GM18907 (cell line): ENCODE measurements around the gene PLXNA4.

Experiments
- ATAC-seq: cut with Tn5 transposase; IDR thresholded peaks from one replicate; pipeline ENCODE4 v1.9.1; 2021; ENCODE audit warnings: mild to moderate bottlenecking, moderate library complexity; ENCODE audit not compliant: unreplicated experiment

Gene PLXNA4

DNA sequence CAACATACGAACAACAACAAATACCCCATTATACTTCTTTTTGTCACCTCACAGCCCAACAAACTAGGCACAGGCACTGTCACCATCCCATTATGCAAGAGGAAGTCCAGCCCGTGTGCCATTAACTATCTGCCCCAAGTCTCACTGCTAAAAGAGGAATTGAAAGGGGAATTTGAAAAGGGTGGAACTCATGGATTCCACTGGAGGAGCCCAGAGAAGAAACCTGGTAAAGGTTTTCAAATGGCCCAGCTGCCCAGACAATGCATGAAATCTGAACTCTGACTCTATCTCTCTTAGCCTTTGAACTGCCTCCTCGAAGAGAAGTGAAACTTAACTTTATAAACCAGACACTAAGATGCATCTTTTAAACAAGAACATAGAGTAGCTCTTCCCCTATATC lies 130.0 kb downstream of the PLXNA4 start:
- ATAC-seq, result no peak

DNA sequence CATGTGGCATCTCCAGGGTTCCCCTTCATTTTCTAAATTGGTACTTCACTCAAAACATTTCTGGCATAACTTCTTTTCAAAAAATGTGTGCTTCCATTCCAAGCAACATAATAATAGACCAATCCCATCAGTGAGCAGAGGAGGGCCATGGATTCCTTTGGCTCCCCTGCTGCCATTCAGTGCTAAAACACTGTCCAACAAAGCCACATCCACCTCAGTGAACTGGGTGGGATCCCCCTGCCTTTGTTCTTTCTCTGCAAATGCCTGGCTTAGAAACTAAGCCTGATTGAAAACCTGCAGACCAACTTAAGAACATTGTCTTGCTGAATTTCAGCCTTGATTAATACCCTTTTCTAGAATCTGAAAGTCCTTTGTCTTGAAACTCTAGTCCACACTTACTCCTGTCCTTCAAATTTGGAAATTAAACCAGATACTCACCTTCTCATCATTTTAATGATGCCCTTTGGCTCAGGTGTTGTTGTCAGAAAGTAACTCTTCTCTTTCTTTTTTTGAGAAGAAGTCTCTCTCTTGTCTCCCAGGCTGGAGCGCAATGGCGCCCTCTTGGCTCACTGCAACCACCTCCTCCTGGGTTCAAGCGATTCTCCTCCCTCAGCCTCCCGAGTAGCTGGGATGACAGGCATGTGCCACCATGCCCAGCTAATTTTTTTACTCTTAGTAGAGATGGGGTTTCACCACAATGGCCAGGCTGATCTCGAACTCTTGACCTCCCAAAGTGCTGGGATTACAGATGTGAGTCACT lies 132.3 kb downstream of the PLXNA4 start:
- no peak for ATAC-seq

DNA sequence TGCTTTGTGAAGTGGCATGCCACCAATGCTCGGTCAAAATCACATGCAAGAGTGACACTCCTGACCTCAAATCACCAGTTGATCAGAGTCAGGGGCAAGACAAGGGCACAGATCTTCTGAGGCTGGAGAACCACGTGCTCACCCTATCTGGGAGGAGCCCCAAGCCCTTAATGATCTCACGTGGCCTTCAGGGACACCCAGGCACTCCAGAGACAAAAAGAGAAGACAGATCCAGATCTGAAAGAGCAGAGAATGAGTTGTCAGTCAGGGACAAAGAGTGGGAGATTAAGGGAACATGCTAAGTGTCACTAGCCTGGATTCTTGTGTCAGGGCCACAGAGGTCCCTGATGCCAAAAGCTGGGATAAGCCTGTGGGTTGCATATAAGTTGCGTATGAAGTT lies 134.3 kb downstream of the PLXNA4 start:
- no peak for ATAC-seq

GRCh38 chr7:132440151-132440550 lies 136.1 kb downstream of the PLXNA4 start:
- no peak for ATAC-seq

DNA sequence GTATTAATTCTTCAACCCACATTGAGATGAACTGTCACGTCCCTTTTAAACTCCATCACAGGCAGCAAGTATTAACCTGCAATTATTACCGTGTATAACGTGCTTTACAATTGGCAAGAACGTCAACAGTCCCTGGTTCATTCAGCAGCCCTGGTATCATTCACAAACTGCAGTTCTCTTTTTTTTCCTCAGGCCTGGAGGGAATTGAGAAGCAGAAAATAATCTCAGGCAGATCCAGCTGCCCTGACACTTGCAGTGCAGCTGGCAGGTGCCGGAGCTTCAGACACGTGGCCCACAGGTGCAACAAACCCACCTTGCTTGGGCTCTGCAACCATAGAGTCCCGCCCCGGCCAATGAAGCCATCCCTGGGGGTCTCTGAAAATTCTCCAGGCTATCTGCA lies 137.3 kb downstream of the PLXNA4 start:
- no peak for ATAC-seq

GRCh38 chr7:132437730-132438129 lies 138.5 kb downstream of the PLXNA4 start:
- ATAC-seq, result no peak

DNA sequence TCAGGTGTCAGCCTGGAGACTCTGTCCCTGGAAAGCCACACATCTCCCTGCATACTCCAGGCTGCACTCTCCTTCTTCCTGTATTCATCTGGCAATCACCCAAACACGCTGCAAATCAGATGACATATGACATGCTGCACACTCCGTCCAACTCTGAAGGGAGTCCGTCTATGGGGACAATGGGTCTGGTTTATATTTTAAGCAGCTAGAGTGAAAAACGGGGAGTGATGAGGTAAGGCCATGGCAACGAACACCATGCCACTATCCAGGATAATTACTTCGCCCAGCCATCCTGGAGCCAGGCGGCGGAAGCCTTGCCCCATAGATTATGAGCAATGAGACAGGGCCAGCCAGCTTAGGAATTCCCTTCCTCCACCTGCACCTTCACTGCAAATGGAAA lies 140.1 kb downstream of the PLXNA4 start:
- ATAC-seq, result no peak

DNA sequence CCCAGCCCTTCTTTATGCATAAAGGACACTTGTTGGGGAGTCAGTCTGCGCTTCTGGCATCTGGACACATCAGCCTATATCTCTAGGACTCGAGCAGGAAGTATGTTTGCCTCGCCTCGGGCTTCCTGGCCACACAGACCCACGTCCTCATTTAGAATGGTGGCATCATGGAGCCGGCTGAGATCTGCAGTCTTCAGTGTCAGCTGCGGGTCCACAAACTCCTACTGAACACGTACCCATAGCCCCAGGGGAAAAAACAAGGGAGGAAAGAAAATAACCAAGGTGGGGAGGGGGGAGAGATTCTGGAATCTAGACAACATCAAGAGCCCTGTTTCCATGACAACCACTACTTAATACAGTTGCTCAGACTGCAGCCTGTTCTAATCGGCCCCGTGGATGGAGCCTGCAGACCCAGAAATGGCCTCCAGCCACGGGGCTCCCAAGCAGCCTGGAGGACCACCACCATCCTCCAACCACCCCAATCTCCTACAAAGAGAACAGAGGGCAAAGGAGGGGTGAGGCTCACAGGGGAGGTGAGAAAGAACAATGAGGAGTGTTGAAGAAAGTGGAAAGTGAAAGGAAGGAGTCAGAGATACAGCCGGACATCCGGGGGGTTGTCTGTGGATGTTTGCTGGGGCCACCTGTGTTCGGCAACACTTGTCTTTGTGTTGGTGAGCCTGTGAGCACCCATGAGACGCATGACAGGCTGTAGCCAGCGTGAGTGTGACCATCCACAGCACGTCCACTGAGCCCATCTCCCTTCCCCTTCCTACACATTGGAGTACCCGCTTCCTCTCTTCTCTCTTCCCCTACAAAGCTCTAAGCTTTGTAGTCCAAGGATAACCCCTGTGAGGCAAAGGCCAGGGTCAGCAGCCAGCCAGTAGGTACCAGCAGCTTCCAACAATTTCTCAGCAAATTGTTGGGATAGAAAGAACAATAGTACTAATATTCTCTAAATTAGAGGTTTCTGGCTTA lies 141.0 kb downstream of the PLXNA4 start:
- no peak for ATAC-seq

DNA sequence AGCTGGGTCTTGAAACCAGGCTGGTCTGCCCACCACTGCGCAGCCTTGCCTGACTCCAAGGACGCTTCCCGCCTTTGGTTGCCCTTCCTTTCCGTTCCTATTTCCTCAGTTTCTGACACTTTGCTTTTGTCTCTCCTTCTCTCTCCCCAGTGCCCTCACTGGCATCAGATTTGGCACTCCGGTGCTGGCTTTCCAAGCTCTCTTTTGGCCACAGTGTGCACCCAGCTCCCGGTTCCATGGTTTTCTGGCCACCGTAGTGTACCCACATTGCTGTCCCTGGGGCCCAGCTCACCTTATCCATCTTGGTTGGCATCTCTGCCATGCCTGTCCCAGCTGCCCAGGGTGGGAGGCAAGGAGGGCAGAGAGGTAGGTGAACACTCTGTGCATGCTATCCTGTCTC lies 142.2 kb downstream of the PLXNA4 start:
- ATAC-seq, result no peak

DNA sequence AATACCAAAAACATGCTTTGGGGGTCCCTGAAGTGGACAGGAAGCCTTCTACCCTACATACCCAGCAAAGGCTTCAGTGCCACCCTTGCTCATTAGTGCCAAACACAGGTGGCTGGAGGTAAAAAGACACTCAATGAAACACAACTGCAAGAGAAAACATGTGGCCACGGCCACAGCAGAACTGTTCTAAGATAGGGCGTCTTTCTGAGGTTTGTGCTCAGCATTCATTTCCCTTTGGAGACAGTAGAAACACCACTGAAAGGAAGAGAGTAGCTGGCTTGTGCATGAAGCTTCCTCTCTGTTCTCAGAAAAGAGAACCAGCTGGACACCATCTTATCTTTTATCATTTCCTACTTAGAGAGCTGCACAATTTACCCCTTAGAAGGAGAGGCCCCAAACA lies 143.0 kb downstream of the PLXNA4 start:
- no peak for ATAC-seq

DNA sequence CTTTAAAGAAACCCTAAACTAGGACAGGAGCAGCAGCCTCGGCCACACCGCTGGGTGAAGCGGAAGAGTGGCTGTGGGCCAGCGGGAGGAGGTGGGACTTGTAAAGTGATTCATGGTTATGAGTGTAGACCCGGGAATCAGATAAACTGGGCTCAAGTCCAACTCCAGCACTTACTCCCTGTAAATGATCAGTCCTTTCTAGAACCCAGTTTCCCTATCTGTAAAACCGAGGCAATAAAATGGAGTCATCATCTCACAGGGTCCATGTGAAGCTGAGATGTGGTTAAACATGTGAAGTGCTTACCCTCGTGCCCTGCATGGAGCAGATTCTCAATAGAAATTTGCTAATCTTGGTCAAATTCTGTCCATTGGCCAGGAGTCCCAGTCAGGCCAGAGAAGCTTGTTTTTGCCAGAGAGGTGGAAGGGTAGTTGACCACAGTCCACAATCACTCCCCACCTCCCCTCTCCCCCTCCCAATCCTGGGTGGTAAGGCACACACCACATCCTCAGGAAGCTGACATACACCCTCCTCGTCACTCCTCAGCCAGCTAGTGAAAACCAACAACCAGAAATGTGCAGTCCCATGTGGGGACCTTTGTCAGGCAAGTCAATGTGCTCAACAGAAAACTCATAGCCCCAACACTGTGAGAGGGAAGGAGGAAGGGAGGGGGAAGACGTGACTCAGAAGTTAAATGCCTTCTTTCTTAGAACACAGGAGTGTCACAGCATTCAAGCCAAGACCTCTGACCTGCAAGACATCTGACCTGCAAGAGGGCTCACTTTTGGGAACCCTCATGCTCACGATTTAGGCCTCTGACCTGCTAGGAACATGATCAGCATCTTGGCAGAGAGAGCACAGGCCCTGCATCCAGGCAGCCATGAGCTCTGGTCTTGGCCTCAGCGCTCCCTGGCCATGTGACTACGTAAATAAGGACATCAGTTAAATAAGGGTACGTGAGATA lies 145.1 kb downstream of the PLXNA4 start:
- no peak for ATAC-seq

GRCh38 chr7:132430041-132430855 lies 146.0 kb downstream of the PLXNA4 start:
- no peak for ATAC-seq

DNA sequence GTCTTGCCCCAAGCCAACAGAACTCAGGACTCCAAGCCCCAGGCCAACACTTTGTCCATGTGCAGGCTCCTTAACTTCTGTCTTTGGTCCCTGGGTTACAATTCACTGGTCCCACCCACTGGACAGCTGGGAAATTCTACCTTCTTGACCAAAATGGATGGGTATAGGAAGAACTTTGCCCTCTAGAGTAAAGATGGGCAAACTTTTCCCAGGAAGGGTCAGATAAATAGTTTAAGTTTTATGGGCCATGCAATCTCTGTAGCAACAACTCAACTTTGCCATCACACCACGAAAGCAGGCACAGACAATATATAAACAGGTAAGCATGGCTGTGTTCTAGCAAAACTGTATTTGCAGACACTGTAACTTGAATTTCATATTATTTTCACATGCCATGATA lies 147.1 kb downstream of the PLXNA4 start:
- no peak for ATAC-seq

- ATAC-seq, result no peak
Measured at GRCh38 chr7:132428247-132428919, 147.9 kb downstream of the PLXNA4 start.

DNA sequence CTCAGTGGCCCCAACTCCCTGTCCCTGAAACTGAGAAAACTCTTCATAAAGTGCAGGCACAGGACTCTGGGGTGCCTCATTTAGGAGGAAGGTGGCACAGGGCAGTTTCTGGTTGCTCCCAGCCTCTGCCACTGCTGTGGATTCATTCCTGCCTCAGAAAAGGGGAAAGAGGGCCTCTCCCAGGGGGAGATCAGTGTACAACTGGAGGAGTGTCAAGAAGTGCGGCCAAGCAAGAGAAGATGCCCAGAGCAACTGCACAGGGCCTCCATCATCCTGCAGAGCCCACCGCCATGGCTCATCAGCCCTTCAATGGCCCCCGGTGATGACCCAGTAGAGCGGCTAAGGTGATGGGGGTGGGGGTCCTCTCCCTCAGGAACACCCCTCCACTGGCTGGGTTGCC lies 150.3 kb downstream of the PLXNA4 start:
- no peak for ATAC-seq

- ATAC-seq, result no peak
Measured at GRCh38 chr7:132424821-132425724, 151.2 kb downstream of the PLXNA4 start.

DNA sequence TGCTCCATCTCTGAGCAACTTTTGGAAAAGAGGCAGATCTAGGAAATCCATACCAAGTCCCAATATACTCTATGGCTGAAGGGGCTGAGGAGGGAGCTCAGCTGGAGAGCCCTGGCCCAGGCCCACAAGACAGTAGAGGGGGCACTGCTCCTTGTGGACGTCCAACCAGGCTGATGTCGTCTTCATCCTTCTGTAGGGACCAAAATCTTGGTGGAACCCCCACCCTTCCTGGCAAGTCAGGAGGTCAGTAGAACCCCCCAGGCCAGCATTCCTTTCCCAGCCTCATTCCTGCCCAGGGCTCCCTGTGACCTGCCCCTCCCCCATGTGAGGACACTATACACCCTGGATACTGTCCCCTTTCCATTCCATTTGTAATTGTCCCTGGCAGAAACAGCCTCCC lies 152.0 kb downstream of the PLXNA4 start:
- ATAC-seq, result no peak

DNA sequence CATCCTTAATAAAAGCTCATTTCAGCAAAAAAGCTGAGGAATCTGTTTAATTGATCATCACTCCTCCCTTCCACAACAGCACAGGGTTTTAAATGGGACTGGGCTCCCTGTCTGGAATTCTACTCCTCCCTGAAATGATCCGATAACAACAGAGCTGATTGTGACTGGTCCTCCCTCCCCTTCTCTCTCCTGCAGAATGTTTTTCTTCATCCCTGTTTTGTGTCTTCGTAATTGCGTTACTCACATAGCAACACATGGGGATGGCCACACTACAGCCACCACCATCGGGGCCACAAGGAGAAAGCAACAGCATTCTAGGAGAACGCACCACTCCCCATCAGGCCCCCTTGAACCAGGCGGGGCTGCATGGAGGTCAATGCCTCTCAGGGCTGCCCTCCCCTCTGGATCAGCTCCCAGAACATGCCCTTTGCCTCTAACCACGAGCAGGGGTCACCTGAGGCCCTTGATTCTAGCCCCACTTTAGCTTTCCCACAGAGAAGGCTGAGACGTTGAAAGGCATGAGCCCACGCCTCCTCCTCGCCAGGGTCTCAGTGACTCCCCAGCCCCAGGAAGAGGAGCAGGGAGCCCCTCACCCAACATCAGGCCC lies 152.6 kb downstream of the PLXNA4 start:
- ATAC-seq, result no peak
